ENCODE results near the gene KATNIP. TPM values are rescaled to one million over a fixed set of nuclear protein-coding genes. Genes with fewer than 3 reads are reported as not detected.
A peak's percentile ranks its signal among the peaks of the same experiment; 100 is the strongest.

KATNIP gene
- total and polyA plus RNA-seq, 11 donors, result 5.8 to 26.3 (median 17.5) TPM

- Histone ChIP-seq H3K4me1 (peaks cover 0 to 5% (median 0%) of the 10 kb centered on the region in 12 donors), H3K36me3 (peaks cover 0 to 3% (median 0%) of the 10 kb centered on the region in 9 donors), H3K27me3 (no peaks in the 10 kb centered on the region), H3K9me3 (no peaks in the 10 kb centered on the region), H3K4me3 (no peak overlapping the region), H3K27ac (no peak overlapping the region)
- ATAC-seq (peak in 1 of 4 donors; percentile 14), DNase-seq (no peak)
- TF ChIP-seq POLR2A (IDR thresholded peaks at IDR 0.05) (no peak), CTCF (IDR thresholded peaks at IDR 0.05) (no peak)
- intact Hi-C loops (cut with DNase I), result loop anchor here in 1 of 10 donors (10.0 kb wide), 1 partner anchor 465 kb away; the partner anchor contains the start of gene GSG1L
- WGBS, 4 donors, result 88 to 91% (median 90%) methylated on average over 13 of the region's 13 CpGs
Observed at GRCh38 chr16:27599606-27600005, 49.7 kb downstream of the KATNIP start.

Other genes starting within 250 kb of the KATNIP start
- 10 to 100 TPM in 4 of 9 donors, 1 to 10 TPM in 5; 6.7 to 47.4 (median 8.2) TPM for gene IL4R, start 236.2 kb upstream of the KATNIP start, total RNA-seq
- gene IL4R, start 236.2 kb upstream of the KATNIP start, polyA plus RNA-seq, result 1 to 10 TPM; 5.8 to 9.9 TPM
- 1 to 10 TPM in 2 of 9 donors, under 1 TPM in 6, not detected in 1; 0.12 to 6.0 (median 0.35) TPM for gene IL21R, start 148.0 kb upstream of the KATNIP start, total RNA-seq
- under 1 TPM; 0.04 to 0.10 TPM for gene IL21R, start 148.0 kb upstream of the KATNIP start, polyA plus RNA-seq
- gene GTF3C1, start 231 bp upstream of the KATNIP start, total RNA-seq, result 10 to 100 TPM; 48.1 to 76.4 (median 69.5) TPM
- 10 to 100 TPM; 53.2 to 80.3 TPM for gene GTF3C1, start 231 bp upstream of the KATNIP start, polyA plus RNA-seq

Measured in heart left ventricle (tissue), 16 donors.